ENCODE measurements around the gene SMG6.

Gene SMG6

GRCh38 chr17:2207815-2208515 is 95.6 kb downstream of the SMG6 start:
- ChIA-PET POLR2A (no interaction called here), CTCF (interaction anchor here (1.0 to 1.6 kb wide), 2 partner anchors 142 kb away, joined by 3 to 5 read pairs; no protein-coding TSS in a partner anchor)
- no peak overlapping the region for H3K4me3 ChIP-seq (ENCODE audit: low read depth, low read length)
- H3K36me3 ChIP-seq (ENCODE audit: control insufficient read depth in 2 of 2, insufficient read depth in 1 of 2, low read length in 2 of 2), result peaks cover 0 to 10% of the 10 kb centered on the region in 2 experiments; a peak in 2 of 3 replicates
- no peak overlapping the region for H3K27ac ChIP-seq (ENCODE audit: extremely low read depth, low read depth, low read length)
- H3K9me3 ChIP-seq (ENCODE audit: control insufficient read depth, insufficient read depth, low read depth, low read length), result no peaks in the 10 kb centered on the region
- TF ChIP-seq ZSCAN16 (tag by site-specific recombination; IDR thresholded peaks at IDR 0.05), result peak; percentile 63; the same call in 1 of the 2 replicates
- TF ChIP-seq GLIS1 (tag by site-specific recombination; IDR thresholded peaks at IDR 0.05), result peak; percentile 31; the same call in 1 of the 2 replicates
- TF ChIP-seq ZFP69B (tag by site-specific recombination; IDR thresholded peaks at IDR 0.05), result peak; percentile 84
- peak; percentile 72 for TF ChIP-seq ZNF692 (tag by site-specific recombination; IDR thresholded peaks at IDR 0.05)
- no peak for TF ChIP-seq ZNF37A (tag by site-specific recombination; IDR thresholded peaks at IDR 0.05)
- no peak for TF ChIP-seq ZNF776 (tag by site-specific recombination; IDR thresholded peaks at IDR 0.05; ENCODE audit: borderline replicate concordance)
- TF ChIP-seq EGR2 (tag by site-specific recombination; IDR thresholded peaks at IDR 0.05; ENCODE audit: low read depth), result 0 out of 2 replicates have a peak, but pooled peaks have one; percentile 11
- TF ChIP-seq ZNF704 (tag by site-specific recombination; IDR thresholded peaks at IDR 0.05), result no peak
- TF ChIP-seq ZNF175 (tag by site-specific recombination; IDR thresholded peaks at IDR 0.05), result no peak
- TF ChIP-seq ZNF621 (tag by site-specific recombination; IDR thresholded peaks at IDR 0.05), result no peak
- no peak for TF ChIP-seq ZNF785 (tag by site-specific recombination; IDR thresholded peaks at IDR 0.05)
- no peak for TF ChIP-seq REPIN1 (tag by site-specific recombination; IDR thresholded peaks at IDR 0.05; ENCODE audit: low read depth)
- no peak for TF ChIP-seq ZNF155 (tag by site-specific recombination; IDR thresholded peaks at IDR 0.05)
- TF ChIP-seq ZSCAN23 (tag by site-specific recombination; IDR thresholded peaks at IDR 0.05), result no peak
- peaks cover 4% of the 10 kb centered on the region; the same call in 1 of the 2 replicates for H3K4me1 ChIP-seq (ENCODE audit: control insufficient read depth, insufficient read depth, low read length)

GRCh38 chr17:2204393-2204792 is 99.2 kb downstream of the SMG6 start:
- ChIA-PET POLR2A (no interaction called here), CTCF (interaction anchor here (0.6 to 0.9 kb wide), 2 partner anchors 40 to 132 kb away, joined by 4 to 5 read pairs; no protein-coding TSS in a partner anchor)
- peaks cover 4 to 8% of the 10 kb centered on the region in 2 experiments; a peak in 2 of 3 replicates for H3K36me3 ChIP-seq (ENCODE audit: control insufficient read depth in 2 of 2, insufficient read depth in 1 of 2, low read length in 2 of 2)

More at GRCh38 chr17:2204393-2204792, 99.2 kb downstream of the SMG6 start:
- peaks cover 4% of the 10 kb centered on the region; the same call in 1 of the 2 replicates for H3K4me1 ChIP-seq (ENCODE audit: control insufficient read depth, insufficient read depth, low read length)
- TF ChIP-seq ZNF677 (tag by site-specific recombination; IDR thresholded peaks at IDR 0.05) (no peak), ZNF169 (tag by site-specific recombination; IDR thresholded peaks at IDR 0.05) (no peak), ZNF704 (tag by site-specific recombination; IDR thresholded peaks at IDR 0.05) (no peak), RBAK (tag by site-specific recombination; IDR thresholded peaks at IDR 0.05) (no peak), ZBTB49 (tag by site-specific recombination; IDR thresholded peaks at IDR 0.05; ENCODE audit: low read depth) (no peak), ZNF274 (IDR thresholded peaks at IDR 0.05; ENCODE audit: low read length) (no peak), ZNF274 (tag by site-specific recombination; IDR thresholded peaks at IDR 0.05; ENCODE audit: borderline replicate concordance) (no peak)
- H3K27ac ChIP-seq (ENCODE audit: extremely low read depth, low read depth, low read length), result no peak overlapping the region
- no peak overlapping the region for H3K4me3 ChIP-seq (ENCODE audit: low read depth, low read length)
- H3K9me3 ChIP-seq (ENCODE audit: control insufficient read depth, insufficient read depth, low read depth, low read length), result no peaks in the 10 kb centered on the region
